Motor neuron (in vitro differentiated cells): ENCODE results near the gene C22orf39. TPM values are rescaled to one million over a fixed set of nuclear protein-coding genes. Genes with fewer than 3 reads are reported as not detected.

Source experiments
- ATAC-seq, 8 experiments: fragments of 200-7000 bp; cut with Tn5 transposase; replicated peaks in 6 of 8; 2 replicates each; pipeline ENCODE4 v1.8.0; 2021; ENCODE audit warnings: mild to moderate bottlenecking in 8 of 8, moderate library complexity in 8 of 8
- H3K27ac ChIP-seq, 2 donors: fragments of 250-450 bp; sonication (Bioruptor Pico); 2 replicates each; pipeline ENCODE4 v1.9.0; 2021; ENCODE audit warnings: antibody characterized with exemption in 2 of 2, mild to moderate bottlenecking in 2 of 2, moderate library complexity in 1 of 2
- H3K4me1 ChIP-seq, 2 donors: fragments of 250-450 bp; sonication (Bioruptor Pico); replicated peaks in 1 of 2; 2 replicates each; pipeline ENCODE4 v1.6.1; 2021; ENCODE audit warnings: antibody characterized with exemption in 2 of 2, mild to moderate bottlenecking in 2 of 2, moderate library complexity in 1 of 2
- H3K4me3 ChIP-seq, 5 donors: fragments of 250-450 bp; sonication (Bioruptor Pico); 2 replicates each; pipeline ENCODE4 v1.9.0; 2021; ENCODE audit warnings: antibody characterized with exemption in 5 of 5, mild to moderate bottlenecking in 5 of 5, moderate library complexity in 4 of 5
- WGBS, 10 experiments: fragments of 450-650 bp; shearing (Covaris generic); methylation state at CpG; one replicate each; pipeline ENCODE4 v1.0.0; 2022; 5-methylcytosine and 5-hydroxymethylcytosine counted together
- in situ Hi-C, 9 experiments: fragments of 400-800 bp; cut with MboI; loops; one replicate each; pipeline ENCODE4 v1.15.0; 2021; ENCODE audit warnings: low sequenced_read_pairs in 9 of 9, low pct_unique_long_range_greater_than_20kb in 2 of 9; ENCODE audit not compliant: unreplicated experiment in 9 of 9
- total RNA-seq, 8 experiments: library from RNA; unstranded; fragments of 300-600 nt; gene quantifications; 2 replicates each; pipeline versions ENCODE4 v1.2.3 to v1.2.4, GENCODE V29; 2022

The C22orf39 gene
- total RNA-seq, 8 experiments from 2014 or later = 15.5 to 60.9 (median 47.9) TPM

DNA sequence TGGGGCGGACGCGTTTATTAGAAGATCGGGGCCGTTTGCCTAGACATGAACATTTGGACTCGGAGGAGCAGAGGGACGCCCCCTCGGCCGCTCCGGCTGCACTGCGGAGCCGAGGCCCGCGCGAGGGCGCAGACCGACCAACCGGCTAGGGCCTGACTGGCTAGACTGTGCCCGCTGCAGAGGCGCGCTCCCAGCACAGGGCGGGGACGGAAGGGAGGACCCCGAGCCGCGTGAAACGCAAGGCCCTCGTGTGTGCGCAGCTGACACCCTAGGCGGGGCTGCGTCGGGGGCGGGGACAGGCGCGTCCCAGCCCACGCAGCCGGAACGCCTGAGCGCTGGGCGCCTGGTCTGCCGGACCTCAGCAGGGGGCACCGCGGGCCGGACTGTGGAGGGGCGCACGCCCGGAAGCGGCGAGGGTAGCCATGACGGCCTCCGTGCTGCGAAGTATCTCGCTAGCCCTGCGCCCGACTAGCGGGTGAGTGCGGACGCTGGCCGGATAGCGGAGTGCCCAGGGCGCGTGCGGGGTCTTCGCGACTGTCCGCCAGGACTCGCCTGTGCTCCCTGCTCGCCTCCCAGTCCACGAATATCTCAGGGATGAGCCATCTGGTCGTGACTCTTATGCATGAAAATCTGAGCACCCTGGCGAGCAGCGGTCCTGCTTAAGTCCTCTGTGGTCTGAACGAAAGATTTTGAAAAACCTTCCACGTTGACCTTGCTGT, 15.2 kb downstream of the C22orf39 start, which contains the start of gene MRPL40:
MRPL40 (plus strand) TSS at position 413 of the 719 bp plus-strand sequence; CDS start at position 423, 10 bp downstream.
- in situ Hi-C loops = loop anchor here in 1 of 9 experiments (25.0 kb wide), 2 partner anchors 95 to 245 kb away; partner anchors contain the start of gene SLC25A1
- 0 to 3% (median 0%) methylated on average over 2 to 6 of the region's 74 CpGs; no CpG with 5 or more reads in 5 of the 10 experiments for WGBS, 10 experiments
- H3K4me1 ChIP-seq = peaks cover 13% of the 10 kb centered on the region in 2 donors
- peak; percentile 75 to 93 (median 90) for ATAC-seq
- peak within 1 kb of the TSS; percentile 92 to 93 for H3K27ac ChIP-seq
- H3K4me3 ChIP-seq = peak within 1 kb of the TSS; percentile 58 to 80 (median 64)

DNA sequence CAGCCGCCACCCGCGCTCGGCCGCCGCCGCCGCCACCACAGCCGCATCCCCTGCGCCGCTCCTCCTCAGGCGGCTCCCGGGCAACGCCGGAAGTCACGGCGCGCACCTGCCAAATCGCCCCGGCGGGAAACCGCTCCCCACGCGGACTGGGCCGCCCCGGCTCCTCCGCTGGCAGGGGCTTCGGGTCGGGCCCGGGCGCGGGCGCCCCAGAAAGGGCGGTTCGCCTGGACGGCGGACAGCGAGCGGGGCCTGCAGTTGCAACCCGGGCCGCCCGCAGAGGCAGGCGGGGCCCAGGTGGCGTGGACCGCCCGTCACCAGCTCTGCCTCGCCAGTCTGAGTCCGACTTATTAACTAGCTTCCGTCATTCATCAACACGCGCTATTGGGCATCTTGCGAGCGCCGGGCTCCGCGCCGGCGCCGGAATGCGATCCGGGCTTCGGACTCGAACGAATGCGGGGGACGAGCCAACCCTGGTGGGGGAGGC, 15.8 kb downstream of the C22orf39 start, which contains the start of gene HIRA:
HIRA (minus strand) TSS at position 85 of the 484 bp plus-strand sequence. CDS start 257 bp downstream, outside the sequence.
- in situ Hi-C loops = loop anchor here in 1 of 9 experiments (25.0 kb wide), 2 partner anchors 94 to 244 kb away; partner anchors contain the start of gene SLC25A1
- H3K4me3 ChIP-seq = peak within 1 kb of the TSS; percentile 58 to 80 (median 64)
- H3K27ac ChIP-seq = peak within 1 kb of the TSS; percentile 92 to 93
- H3K4me1 ChIP-seq = peaks cover 13% of the 10 kb centered on the region in 2 donors
- ATAC-seq = peak; percentile 32 to 69 (median 60)
- 0% methylated on average over 2 to 5 of the region's 66 CpGs; no CpG with 5 or more reads in 8 of the 10 experiments for WGBS, 10 experiments

DNA sequence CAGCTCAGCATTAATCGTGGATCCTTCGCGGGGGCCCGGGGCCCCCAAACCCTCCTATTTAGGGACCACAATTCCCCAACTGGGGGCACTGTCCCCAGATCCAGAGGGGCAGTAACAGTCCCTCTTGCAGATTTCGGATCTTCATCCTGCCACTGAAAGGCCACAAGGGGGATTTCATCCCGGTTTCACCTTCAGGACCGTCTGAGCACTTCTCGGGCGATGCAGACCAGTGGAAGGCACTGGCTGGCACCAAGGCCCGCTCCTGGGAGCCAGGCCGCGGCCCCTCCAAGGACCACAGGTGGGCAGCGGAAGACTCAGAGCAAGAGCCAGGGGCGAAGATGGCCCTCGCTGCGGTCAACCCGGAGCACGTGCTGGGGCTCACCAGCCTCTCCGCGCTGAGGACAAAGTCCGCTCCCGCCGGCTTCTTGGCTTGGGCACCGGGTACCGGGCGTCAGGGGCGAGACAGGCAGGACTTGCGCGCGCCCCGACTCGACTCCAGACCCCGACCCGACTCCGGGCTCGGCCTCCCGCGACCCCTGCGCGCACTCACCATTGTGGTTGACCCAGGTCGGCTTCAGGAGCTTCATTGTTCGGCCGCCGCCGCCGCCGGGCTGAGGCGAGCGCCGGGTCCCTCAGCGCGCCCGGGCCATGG, 16.5 kb downstream of the C22orf39 start:
- in situ Hi-C loops = loop anchor here in 1 of 9 experiments (25.0 kb wide), 2 partner anchors 94 to 244 kb away; partner anchors contain the start of gene SLC25A1
- peak overlapping the region; percentile 92 to 93 for H3K27ac ChIP-seq
- ATAC-seq = peak in 2 of 8 experiments; percentile 0 to 1

DNA sequence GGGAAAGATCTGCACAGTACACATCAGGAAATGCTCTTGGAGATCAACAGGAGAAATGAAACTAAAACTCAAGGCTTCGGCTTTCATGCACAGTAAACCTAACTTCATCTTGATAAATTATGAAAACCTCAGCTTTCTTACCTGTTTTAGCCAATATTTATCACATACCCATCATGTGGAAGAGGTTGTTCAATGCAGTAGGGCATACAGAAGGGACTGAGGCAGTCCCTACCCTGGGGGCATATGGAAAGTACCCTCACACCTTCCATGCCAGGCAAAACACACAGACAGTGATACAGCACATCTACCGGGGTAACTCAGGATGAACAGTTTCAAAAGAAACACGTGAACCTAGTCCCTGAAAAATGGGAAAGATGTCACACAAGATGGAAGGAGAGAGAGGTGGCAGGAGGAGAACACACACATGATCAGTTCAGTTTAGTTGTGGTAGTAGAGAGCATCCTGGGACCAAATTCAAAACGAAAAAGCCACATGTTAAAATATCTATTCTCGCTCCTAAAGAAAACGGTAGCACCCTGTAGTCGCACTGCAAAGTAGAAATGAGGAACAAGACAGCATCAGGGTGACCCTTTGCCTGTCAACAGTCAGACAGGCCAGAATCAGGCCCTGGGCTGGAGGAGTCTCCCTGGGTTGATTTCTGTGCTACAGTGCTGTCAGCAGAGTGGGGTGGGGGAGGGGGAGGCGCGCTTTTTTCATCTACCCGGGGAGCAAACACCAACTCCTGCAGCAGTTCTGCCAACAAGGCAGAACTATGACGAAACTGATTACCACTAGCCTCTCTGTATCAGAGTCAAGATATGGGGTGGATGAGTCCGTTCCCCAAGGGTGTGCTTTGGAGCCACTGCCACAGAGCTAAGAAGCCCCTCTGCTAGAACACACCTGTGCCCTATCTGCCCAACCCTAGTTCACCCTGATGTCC, 17.3 kb downstream of the C22orf39 start:
- 0 to 100% (median 39%) methylated on average over 1 to 7 of the region's 12 CpGs for WGBS, 10 experiments
- ATAC-seq = no peak
- in situ Hi-C loops = loop anchor here in 1 of 9 experiments (25.0 kb wide), 2 partner anchors 93 to 243 kb away; partner anchors contain the start of gene SLC25A1
- Histone ChIP-seq H3K4me1 (peaks cover 13% of the 10 kb centered on the region in 2 donors), H3K27ac (peak overlapping the region; percentile 92 to 93), H3K4me3 (peak overlapping the region; percentile 58 to 80 (median 64))

More for the DNA sequence above, 16.5 kb downstream of the C22orf39 start:
- 0% methylated on average over 1 to 7 of the region's 53 CpGs; no CpG with 5 or more reads in 4 of the 10 experiments for WGBS, 10 experiments
- Histone ChIP-seq H3K4me1 (peaks cover 13% of the 10 kb centered on the region in 2 donors), H3K4me3 (peak overlapping the region; percentile 58 to 80 (median 64))

DNA sequence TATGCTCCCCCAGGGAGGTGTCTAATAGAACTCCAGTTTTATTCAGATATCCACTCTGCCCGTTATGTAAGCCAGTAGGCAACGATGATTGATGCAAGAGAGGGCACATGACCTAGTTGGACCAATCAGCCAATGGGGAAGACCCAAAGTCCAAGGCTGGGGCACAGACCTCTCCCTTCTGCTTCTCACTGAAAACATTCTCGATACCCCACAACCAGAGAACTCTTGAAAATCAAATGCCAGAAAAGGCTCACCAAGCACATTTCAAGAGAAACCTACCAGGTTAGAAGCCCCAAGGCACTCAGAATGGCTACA, 23.4 kb downstream of the C22orf39 start:
- WGBS, 10 experiments = 60 to 100% (median 88%) methylated on average over 1 to 3 of the region's 3 CpGs; no CpG with 5 or more reads in 3 of the 10 experiments
- no peak overlapping the region for H3K4me3 ChIP-seq
- no peak for ATAC-seq
- no peaks in the 10 kb centered on the region for H3K4me1 ChIP-seq
- H3K27ac ChIP-seq = no peak overlapping the region
- in situ Hi-C loops = no loop called here

DNA sequence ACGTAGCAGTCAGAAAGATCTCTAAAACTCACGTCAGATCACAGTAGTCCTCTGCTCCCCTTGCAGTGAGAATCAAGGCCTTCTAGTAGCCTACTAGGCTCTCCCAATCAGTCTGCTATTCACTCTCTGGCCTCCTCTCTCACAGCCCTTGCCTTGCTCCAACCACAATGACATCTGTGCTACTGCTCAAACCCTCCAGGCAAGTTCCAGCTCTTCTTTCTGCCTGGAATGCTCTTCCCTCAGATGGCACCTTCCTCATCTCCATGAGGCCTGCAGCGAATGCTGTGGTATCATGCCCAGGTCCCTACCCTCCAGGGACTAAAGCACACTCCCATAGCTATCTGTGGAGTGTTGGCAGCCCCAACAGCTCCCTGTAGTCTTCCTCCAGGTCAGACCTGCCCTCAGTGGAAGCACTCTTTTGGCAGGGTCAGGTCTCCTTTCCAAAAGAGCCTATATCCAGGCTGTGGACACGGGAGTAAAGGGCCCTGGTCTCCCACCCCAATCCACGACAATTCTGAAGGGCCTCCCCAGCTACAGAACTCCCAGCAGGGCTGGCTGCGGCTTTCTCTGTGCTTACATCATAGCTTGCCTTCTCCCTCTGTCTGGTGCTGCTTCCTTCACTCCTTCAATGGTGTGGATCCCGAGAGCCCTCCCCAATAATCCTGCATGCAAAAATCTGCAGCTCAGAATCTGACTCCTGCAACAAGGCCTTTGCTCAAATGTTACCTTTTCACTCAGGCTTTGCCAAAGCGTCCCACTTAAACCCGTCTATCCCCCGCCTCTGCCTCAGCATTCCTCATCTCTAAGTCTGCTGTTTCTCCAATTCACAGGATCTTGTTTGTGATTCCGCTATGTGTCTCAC, 24.8 kb downstream of the C22orf39 start:
- in situ Hi-C loops = no loop called here

DNA sequence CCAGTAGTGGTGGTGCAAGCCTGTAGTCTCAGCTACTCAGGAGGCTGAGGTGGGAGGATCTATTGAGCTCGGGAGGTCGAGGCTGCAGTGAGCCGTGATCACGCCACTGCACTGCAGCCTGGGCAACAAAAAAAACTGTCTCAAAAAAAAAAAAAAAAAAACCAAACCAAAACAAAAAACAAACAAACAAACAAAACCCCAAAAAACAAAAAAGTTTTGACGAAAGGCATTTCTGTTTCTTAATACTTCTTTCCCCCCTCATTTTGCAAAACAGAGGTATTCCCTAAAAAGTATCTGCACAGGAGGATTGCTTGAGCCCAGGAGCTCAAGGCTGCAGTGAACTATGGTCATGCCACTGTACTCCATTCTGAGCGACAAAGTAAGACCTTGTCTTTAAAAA, 27.2 kb downstream of the C22orf39 start:
- WGBS, 10 experiments = 90 to 98% (median 93%) methylated on average over 2 to 6 of the region's 6 CpGs; no CpG with 5 or more reads in 1 of the 10 experiments
- no peak for ATAC-seq
- Histone ChIP-seq H3K4me3 (no peak overlapping the region), H3K27ac (no peak overlapping the region), H3K4me1 (no peaks in the 10 kb centered on the region)
- in situ Hi-C loops = no loop called here

More for the DNA sequence above, 24.8 kb downstream of the C22orf39 start:
- H3K4me3 ChIP-seq = no peak overlapping the region
- ATAC-seq = peak in 3 of 8 experiments; percentile 42 to 74 (median 60)
- WGBS, 10 experiments = 50 to 100% (median 90%) methylated on average over 1 to 10 of the region's 11 CpGs
- peak overlapping the region in 1 of 2 donors; percentile 23 for H3K27ac ChIP-seq
- no peaks in the 10 kb centered on the region for H3K4me1 ChIP-seq

DNA sequence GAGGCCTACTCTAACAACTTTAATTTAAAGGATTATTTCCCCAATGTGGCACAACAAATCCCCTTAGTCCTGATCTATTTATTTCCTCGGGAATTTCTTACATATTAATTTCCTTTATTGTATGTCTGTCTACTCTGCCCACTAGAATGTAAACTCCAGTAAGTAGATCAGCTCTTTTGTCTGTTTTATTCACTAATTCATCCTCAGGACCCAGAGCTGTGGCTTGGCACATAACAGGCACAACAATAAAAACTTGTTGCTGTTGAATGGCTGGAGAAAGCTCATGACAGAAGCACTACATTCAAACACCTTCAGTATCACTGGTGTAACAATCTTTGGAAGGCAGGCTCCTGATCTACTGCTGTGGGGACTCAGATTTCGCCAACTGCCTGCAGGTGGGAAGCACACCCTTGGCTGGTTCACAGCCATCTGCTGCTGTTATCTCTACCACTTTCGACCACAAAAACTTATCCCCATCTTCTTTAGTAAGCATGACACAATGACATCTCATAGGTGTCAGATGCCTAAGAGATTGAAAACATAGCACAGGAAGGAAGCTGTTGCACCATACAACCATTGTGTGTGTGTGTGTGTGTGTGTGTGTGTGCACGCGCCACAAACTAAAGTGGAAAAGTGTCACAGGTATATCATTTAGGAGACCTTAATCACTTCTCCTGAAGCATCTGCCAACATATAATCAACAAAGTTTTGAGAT, 27.9 kb downstream of the C22orf39 start:
- Histone ChIP-seq H3K4me1 (no peaks in the 10 kb centered on the region), H3K4me3 (no peak overlapping the region), H3K27ac (peak overlapping the region in 1 of 2 donors; percentile 48)
- in situ Hi-C loops = no loop called here
- no peak for ATAC-seq
- WGBS, 10 experiments = 40 to 100% (median 94%) methylated on average over 1 to 4 of the region's 5 CpGs; no CpG with 5 or more reads in 2 of the 10 experiments

DNA sequence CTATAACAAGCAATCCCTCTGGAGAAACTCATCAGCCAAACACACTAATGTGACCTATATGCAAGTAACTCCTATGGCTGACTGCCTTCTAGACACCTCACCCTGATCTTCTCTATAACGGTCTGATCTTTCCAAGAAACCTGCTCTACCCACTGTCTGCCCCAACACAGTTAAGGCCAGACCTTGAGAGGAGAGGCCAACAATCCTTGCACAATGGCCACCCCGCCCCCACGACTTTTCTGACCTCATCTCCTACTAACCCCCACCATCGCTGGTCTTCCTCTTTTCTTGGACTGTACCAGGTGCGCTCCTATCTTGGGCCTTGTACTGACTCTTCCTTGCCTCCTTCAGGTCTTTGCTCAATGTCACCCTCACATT, 28.4 kb downstream of the C22orf39 start:
- in situ Hi-C loops = no loop called here
- 67 to 100% (median 82%) methylated on average over 1 to 4 of the region's 5 CpGs; no CpG with 5 or more reads in 6 of the 10 experiments for WGBS, 10 experiments

DNA sequence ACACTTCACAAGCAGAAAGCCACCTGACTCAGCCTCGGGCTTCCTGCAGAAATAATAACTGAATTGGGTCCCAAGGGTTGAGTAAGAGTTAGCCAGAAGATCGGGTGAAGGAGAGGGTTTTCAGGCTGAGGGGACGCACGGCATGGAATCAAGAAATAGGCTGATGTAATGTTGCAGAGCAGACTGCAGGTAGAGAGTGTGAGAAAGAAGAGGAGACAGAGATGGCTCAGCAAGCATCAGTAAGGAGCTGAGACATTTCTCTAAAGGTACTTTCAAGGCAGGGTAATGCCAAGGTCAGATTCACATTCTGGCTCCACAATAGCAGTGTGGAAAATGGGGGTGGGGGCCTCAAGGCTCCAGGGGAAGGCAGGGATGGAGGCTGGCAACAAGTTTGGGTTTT, 34.6 kb downstream of the C22orf39 start:
- H3K4me1 ChIP-seq = peaks cover 0 to 8% of the 10 kb centered on the region in 2 donors
- WGBS, 10 experiments = 60 to 100% (median 92%) methylated on average over 1 to 4 of the region's 4 CpGs; no CpG with 5 or more reads in 4 of the 10 experiments
- in situ Hi-C loops = no loop called here
- H3K4me3 ChIP-seq = no peak overlapping the region
- peak overlapping the region; percentile 45 to 49 for H3K27ac ChIP-seq
- peak in 4 of 8 experiments; percentile 38 to 85 (median 80) for ATAC-seq

More for the DNA sequence above, 28.4 kb downstream of the C22orf39 start:
- no peaks in the 10 kb centered on the region for H3K4me1 ChIP-seq
- ATAC-seq = no peak
- peak overlapping the region in 1 of 2 donors; percentile 48 for H3K27ac ChIP-seq
- no peak overlapping the region for H3K4me3 ChIP-seq

DNA sequence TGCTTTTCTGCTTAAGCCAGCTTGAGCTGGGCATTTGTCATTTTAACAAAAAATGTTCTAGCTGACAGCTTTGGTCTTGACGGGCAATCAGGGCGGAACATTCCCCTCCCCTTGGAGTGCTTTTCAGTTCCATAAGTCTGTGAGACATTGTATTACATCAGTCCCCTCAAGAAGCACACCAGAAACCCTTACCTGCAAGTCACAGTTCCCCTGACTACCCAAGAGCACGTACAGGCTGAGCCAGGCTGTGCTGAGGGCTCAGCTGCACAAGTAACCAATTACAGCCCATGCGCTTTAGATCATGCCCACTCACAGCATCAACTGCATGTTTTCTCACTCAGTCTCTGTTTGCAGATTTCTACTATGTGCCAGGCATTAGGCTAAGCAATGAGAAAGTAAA, 35.0 kb downstream of the C22orf39 start:
- no peak overlapping the region for H3K4me3 ChIP-seq
- peak overlapping the region in 1 of 2 donors; percentile 45 for H3K27ac ChIP-seq
- in situ Hi-C loops = no loop called here
- peak in 5 of 8 experiments; percentile 43 to 87 (median 85) for ATAC-seq
- WGBS, 10 experiments = 75 to 100% (median 93%) methylated on average over 2 to 4 of the region's 4 CpGs; no CpG with 5 or more reads in 2 of the 10 experiments
- H3K4me1 ChIP-seq = peaks cover 0 to 8% of the 10 kb centered on the region in 2 donors
